Stimulated activated CD8-positive, alpha-beta memory T cell treated with anti-CD3 and anti-CD28 coated beads, Interleukin-7, amount 100 ng/mL, for 24 hours (primary cell): Measurements from ENCODE around the gene YBX2.

ENCODE experiments used
- DNase-seq: peaks from one replicate; pipeline ENCODE4 v3.0.0-alpha.2; 2020; ENCODE audit warnings: low read depth

YBX2 gene

DNA sequence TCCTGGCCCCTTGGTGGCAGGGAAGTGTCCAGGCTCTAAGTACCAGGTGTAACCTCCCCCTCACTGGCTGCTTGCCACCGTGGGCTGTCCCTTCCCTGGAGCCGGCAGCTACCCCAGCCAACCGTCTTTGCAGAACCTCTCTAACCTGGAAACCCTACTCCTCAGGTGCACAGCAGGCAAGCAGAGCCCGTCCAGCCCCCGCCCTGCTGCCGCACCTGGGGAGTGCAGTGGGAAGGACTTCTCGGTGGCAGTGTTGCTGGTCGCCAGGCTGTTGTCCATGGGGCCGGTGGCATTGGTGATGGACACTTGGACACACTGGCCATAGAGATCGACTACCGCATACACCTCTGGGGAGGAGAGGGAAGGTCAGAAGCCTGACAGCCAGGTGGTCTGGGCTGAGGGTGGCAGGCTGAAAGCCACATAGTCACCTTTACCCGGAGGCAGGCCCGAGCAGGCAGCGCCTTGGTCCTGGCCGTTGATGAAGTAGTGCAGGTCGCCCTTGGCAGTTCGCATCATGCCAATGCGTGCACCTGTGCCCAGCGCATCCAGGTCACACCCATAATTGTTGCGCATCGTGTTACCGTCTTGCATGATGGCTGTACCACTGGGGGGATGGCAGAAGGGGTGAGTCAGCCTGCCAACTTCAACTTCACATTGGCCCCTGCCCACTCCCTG, 28.2 kb upstream of the YBX2 start:
- no peak for DNase-seq

DNA sequence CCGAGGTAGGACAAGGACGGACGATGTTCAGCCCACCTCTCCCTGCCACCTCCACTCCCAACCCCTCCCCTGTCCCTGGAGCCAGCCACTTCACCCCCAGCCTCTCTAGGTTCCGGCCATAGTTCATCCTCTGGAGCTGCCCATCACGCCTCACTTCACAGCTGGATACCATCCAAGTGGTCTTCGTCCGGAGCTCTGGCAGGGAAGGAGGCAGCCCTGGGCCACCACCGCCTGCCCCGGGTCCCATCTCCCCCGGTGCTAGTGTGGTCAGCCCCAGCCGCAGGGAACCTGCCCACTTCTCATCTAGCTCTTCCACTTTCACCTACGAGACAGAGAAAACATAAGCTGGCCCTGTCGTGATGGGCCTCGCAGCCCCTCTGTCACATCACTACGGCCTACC, 27.0 kb upstream of the YBX2 start:
- no peak for DNase-seq

DNA sequence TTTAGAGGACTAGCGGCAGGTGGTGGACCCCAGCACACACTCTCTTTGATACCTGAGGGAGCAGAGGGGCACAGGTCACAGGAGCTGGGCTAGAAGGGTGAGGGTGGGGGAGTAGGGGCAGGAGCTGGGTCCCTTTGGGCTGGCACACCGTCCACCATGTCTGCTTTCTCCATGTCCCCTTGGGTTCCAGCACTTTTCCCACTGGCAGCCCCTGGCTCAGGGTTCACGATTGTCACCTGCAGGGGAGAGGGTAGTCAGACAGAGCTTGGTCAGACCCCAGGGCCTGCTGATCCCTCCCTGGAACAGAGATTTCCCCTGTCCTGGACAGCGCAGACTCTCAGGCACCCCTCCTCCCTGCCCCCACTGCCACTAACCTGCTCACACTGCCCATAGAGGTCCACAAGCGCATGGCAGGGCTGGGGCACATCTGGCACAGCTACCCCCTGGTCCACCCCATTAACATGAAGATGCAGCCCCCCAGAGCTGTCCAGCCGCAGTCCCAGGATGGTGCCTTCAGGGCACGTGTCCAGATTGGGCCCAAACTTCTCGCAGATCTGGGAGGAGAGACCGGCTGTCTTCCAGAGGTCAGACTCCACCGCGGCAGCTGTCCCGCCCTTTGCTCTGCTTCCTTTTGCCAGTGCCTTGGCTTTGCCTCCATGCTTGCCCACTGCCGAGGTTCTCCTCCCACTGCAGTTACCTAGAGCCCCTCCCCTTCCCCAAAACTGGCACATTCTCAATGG, 23.9 kb upstream of the YBX2 start:
- no peak for DNase-seq

DNA sequence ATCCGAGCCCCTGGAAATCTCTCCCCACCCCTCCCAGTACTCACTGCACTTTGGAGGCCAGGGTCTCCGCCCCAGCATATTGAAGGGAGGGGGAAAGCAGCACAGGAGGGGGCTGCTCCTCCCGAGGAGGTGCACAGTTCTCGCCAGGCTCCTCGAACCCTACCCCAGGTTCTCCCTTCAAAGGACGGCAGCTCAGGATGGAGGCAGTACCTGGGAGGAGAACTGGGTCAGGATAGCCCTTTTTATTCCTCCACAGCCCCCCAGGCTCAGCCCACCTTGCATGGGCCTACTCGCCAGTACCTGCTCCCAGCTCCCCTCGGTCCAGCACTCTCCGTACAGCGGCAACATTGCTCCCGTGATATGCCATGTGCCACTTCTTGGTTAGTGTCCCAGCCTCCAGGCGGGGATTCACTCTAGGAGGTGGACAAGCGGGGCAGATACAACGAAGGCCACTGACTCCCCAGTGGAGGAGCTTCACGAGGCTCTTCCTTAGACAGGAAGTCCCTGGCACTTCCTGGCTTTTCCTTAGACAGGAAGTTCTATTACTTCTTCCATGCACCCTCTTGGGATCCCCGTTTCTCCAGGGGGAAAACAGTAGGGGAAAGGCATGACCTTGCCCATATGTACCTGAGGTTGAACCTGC, 22.8 kb upstream of the YBX2 start:
- DNase-seq = no peak

DNA sequence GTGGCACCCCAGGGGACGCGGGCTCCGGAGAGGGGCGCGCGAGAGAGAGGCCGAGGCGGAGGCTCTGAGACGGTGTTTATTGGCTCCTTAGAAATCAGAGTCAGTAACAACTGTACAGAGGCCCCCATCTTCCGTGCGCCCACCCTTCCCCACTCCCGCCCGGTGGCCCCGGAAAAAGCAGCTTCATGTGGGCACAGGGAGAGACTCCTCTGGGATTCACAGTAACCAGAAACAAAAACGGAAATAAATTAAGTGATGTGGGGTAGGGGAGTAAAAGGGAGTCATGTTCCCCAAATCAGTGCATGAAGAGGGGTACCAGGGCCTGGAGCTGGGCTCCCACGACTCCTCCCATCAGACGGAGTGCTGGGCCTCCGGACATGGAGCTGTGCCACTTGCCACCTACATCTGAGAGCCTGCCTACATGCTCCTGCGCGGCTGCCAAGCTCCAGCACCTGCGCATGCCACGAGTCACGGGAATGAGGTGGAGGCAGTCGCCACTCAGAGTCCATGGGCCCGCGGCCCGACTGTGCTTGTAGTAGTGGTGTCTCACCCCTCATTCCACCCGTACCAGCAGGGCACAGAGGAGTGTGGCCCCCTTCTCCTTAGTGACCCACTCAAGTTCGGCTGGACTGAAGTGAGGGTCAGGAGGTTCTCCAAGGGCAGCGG, 21.3 kb upstream of the YBX2 start:
- no peak for DNase-seq

DNA sequence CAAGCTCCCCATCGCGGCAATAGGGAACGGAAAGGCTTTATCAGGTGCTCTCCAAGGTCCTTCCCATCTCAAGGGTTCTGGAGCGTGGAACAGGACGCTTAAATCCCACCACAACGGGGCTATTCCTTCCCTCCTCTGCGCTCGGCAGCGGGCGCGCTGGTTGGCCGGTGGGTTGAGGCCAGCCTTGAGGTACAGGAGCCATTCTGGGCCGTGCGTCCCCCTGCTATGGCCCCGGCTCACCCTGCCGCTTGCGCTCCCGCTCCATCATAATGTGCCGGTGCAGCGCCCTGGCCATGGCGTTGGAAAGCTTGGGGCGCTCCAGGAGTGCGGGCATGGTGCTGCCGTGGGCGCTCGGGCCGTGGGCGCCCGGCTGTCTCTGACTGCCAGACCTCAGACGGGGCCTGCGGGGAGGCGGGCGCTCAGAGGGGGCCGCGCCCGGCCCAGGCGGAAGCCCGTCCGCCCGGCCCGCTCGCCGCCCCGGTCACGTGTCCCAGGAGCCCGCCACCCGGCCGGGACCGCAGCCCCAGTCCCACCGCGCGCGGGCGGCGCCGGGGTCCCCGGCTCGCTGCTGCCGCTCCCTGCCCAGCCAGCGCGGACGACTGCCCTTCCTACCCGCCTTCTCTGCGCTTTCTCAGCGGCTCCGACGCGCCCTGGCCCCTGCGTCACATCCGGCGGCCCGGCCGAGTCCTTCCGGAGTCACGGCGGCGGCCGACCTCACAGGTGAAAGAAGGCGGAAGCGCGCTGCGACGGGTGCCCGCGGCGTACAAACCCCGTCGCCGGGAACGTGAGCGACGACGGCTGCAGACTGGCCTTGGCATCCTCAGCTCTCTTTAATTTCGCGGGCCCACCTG, 20.5 kb upstream of the YBX2 start, which contains the start of gene GPS2:
TSS of gene GPS2 (minus strand) at position 642 of the 851 bp plus-strand sequence. CDS start at position 334, 308 bp downstream.
- peak; percentile 86 for DNase-seq

DNA sequence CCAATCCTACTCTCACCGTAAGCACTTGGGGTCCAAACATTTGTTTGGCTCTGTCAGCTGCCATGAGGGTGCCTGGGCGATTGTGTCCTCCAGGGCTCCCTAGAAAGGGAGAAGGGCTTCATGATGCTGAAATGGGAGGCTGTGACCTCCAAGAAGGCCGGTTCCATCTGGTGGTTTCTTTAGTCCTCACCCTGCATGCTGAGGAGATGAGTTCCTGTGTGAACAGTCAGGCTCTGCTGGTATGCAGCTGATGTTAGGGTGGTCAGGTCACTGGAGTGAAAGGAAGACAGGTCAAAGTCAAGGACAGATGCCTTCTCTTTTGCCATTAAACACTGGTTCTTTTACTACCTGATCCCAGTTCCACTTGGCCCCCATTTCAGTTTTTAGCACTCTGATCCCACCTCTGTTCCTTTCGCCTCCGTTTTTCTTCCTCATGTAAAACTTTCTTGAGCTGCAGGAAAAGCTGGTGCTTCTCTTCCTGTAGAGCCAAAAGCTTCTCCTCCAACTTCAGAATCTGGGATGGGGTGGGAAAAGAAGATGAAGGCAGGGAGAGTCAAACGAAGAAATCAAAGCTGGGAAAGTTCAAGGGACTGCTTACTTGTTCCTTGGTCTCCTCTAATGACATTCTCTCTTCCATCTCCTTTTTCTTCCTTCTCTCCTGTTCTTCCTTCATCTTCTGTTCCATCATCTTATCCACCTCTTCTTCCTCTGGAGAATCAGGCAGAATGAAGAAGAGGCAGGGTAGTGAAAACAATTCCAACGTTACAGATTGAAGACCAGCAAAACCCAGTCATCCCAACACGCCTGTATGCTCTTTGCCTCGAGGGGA, 19.7 kb upstream of the YBX2 start:
- no peak for DNase-seq

DNA sequence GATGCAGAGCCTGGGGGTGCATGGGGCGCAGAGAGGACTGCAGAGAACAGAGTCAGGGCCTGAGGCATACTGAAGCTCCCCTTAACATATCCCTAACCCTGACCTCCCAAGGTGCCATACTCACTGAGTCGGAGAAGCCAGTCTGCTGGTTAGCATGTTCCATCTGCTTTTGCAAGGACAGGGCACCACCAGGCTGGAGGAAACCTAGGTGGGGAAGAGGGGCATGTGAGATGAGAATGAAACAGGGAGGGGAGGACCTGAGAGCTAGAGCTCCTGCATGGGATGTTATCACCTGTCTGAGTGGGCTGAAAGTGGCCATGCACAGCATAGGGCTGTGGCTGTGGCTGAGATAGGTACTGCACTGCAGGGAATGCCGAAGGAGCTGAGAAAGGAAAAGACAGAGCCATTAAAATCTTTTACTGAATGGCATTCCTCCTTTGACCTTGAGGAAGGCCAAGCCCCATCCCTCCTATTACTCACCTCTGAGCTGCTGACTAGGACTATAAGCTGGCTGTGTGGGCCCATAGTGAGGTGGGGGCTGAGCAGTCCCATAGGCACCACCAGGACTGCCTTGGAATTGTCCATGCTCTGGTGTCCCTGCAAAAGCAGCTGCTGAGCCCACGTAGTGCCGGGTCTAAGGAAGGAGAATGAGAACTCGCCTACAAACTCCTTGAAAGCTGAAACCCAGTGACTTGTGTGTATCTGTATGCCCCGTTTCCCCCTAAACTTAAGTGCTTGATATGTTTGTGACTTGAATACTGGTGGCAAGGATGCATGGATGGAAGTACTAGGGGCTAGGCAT, 18.9 kb upstream of the YBX2 start:
- no peak for DNase-seq

DNA sequence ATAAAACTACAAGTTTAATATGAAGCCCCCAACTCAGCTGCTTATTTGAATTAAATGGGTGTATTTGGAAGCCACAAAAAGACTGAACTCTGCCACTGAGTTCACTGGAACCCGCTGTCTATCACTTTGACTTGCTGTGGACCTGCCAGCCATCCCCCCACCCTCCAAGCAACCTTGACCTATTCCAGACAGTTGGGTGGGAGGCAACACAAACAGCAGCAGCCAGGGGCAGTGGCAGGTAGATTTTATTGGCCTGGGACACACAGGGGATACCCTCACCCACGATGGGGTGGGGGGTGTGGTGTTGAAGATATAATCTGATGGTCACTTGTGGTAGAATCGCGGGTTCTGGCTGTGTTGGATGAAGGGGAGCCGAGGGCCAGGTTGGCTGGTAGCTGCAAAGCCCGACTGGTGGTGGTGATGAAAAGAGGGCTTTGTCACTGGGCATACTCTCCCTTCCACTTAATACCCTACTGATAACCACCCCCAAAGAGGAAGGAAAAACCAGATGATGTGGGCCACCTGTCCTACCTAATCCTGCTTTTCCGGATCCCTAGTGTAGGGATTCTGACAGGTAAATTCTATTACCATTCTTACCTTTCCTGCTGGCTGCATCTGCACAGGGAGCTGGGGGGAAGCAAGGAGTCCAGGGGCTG, 18.1 kb upstream of the YBX2 start:
- DNase-seq = no peak

DNA sequence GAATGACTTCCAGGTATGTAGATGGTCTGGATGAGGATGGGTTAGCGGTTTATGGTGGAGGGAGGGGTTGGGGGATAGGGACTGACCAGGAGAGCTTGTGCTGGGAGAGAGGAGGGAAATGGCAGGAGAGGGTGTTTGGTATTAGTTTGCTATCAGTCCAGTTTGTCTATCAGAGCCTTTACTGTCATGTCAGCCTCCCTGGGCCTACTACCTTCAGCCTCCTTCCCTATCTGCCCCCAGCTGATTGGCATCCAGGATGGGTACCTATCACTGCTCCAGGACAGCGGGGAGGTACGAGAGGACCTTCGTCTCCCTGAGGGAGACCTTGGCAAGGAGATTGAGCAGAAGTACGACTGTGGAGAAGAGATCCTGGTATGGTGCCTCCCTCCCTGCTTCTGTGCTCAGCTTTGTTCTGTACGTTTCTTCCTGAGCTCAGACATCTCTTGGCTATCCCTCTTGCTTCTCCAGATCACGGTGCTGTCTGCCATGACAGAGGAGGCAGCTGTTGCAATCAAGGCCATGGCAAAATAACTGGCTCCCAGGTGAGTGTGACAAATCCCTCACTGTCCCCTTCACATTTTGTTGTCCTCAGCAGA, 16.8 kb upstream of the YBX2 start:
- DNase-seq = no peak

DNA sequence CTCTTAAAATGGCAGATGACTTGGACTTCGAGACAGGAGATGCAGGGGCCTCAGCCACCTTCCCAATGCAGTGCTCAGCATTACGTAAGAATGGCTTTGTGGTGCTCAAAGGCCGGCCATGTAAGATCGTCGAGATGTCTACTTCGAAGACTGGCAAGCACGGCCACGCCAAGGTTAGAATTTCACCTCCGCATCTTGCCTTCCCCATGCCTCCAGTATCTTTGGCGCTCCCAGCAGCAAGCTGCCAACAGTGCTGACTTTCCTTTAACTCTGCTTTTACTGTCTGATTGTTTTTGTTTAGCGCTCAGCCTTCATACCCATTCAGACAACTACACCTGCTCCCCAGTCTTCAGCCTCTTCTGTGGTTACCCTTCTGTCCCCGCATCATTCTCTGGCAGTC, 15.2 kb upstream of the YBX2 start:
- DNase-seq = no peak

DNA sequence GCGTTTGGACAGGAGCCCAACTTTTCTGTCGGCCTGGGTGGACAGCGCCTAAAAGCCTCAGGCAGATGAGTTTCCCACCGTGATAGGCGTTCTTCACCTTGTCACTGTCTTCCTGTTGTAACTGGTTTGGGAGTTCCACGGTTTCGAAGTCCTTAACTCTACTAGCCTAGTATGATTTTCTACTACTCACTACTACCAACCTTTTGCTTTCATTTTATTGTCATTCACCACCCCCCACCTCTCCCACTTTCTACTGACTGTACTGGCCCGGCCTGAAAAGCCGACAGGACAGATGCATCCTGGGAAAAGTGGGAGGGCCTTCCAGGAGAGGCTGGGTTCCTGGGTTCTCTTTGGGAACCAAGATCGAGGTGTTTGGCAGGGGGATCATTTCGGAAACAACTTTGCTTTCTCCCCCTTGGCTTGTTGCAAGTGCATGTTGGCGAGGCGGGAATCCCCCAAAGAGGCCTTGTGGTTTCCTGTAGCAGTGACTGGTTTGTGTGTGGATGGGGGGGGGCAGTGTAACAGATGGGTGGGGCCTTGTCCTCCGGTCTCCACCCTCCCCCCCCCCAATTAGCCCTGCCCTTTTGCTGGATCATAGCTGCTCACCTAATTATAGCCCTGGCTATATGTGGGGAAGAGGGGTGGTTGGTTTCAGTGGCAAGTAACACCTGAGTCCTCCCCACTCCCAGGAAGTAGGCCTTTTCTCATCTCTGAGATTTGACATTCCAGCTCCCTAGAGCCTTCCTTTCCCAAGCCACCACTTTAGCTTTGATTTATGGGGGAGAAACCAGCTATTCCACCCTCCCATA, 14.4 kb upstream of the YBX2 start:
- peak; percentile 66 for DNase-seq

DNA sequence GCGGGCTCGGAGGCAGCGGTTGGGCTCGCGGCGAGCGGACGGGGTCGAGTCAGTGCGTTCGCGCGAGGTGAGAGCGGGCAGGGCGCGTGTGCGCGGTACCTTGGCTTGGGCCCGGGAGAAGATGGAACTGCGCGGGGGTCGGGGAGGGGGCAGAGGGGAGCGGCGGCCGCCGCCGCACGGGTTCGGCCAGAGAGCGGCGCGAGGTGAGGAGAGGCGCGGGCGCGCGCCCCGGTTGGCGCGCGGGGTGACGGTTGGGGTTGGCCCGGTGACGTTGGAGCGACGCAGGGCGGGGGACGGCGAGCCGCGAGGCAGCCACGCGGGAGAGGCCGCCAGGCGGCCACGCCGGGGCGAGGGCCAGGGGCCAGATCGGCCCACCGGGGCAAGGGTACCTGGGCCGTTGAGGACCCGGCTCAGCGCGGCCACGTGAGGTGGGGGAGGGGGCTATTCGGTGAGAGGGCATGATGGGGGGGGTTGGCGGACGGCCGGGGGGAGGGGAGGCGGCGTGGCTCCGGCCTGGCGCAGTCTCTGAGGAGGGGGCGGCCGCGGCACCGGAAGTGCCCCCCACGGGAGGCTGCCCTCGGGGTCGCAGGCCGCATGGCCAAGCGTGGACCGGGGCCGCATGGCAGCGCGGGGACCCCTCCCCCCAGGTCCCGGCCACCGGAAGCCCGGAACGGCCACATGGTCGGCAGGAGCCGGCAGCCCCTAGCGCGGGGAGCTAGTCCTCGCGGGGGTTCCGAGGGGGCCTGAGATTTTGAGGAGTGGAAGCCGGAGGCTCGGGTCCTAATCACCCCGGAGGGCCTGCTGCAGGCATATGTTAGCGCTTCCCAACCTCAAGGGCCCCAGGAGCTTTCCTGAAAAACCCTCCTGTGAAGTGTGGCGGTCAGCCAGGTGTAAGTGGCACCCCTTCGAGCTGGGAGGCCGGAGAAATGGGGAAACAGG, 13.5 kb upstream of the YBX2 start:
- DNase-seq = no peak

DNA sequence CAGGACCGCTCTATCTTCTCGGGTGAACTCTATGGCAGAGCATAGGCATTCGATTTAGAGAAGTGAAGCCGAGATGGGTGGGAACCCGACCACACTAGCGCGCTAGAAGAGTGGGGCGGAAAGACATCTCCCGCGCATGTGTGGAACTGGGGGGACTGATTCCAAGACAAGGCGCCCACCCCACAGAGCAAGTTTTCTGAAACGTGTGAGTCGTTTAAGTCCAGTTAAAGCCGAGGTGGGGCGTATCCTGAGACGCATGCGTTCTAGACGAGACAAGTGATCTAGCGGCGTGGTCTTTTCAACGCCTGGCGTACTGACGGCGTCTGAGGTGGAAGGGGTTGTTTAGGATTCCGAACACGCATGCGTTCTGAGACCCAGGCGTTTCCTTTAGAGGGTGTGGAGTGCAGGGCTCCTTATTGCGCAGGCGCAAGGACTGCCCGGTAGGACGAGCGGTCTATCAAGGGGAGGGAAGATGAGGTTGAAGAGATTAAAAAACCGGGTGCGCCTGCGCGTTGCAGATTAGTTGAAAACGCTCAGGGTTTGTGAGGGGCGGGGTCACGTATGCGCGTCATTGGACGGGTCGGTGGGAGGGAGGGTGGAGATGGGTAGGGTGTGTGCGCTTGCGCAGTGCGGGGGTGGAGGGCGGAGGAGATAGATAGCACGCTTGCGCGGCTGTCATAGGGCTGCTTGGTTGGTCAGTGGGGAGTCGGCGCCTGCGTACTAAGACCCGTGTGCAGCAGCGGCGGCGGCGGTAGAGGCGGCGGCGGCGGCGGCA, 12.7 kb upstream of the YBX2 start, which contains the start of gene EIF5A:
TSS of gene EIF5A (plus strand) at position 718 of the 775 bp plus-strand sequence. CDS start 2,008 bp downstream, outside the sequence.
- peak; percentile 100 for DNase-seq

DNA sequence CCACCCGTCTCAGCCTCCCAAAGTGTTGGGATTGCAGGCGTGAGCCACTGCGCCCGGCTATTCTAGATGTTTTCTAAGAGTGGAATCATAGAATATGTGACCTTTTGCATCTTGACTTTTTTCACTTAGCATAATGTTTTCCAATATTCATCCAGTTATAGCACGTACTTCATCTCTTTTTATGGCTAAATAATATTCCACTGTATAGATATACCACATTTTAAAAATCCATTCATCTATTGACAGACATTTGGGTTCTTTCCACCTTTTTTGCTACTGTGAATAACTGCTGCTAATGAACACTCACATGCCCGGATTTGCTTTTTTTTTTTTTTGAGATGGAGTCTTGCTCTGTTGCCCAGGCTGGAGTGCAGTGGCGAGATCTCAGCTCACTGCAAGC, 9.7 kb upstream of the YBX2 start:
- no peak for DNase-seq
